Loucy (cell line): Measurements from ENCODE around the gene FAM193A.

Experiments
- H2AFZ ChIP-seq: fragments of 200-600 bp; sonication (generic); 2 replicates; pipeline ENCODE4 v1.6.0; 2016; ENCODE audit warnings: antibody characterized with exemption, mild to moderate bottlenecking, low read length, moderate library complexity
- H3F3A ChIP-seq: fragments of 200-600 bp; 2 replicates; pipeline ENCODE4 v1.6.0; 2016; ENCODE audit warnings: antibody characterized with exemption, low read depth, mild to moderate bottlenecking
- H3K27me3 ChIP-seq: fragments of 200-600 bp; sonication (generic); 2 replicates; pipeline ENCODE4 v1.6.1; 2014; ENCODE audit warnings: low read length, mild to moderate bottlenecking; ENCODE audit not compliant: insufficient read depth, poor library complexity, severe bottlenecking
- H3K36me3 ChIP-seq: fragments of 200-600 bp; sonication (generic); 2 replicates; pipeline ENCODE4 v1.6.1; 2016; ENCODE audit warnings: low read length; ENCODE audit not compliant: insufficient read depth
- H3K4me1 ChIP-seq: fragments of 200-600 bp; sonication (generic); 2 replicates; pipeline ENCODE4 v1.5.1; 2014; ENCODE audit warnings: low read length, mild to moderate bottlenecking; ENCODE audit not compliant: insufficient read depth, poor library complexity, severe bottlenecking
- H3K4me2 ChIP-seq: fragments of 200-600 bp; sonication (generic); 2 replicates; pipeline ENCODE4 v1.6.0; 2014; ENCODE audit warnings: antibody characterized with exemption, low read length, low read depth, mild to moderate bottlenecking; ENCODE audit not compliant: poor library complexity, severe bottlenecking
- H3K4me3 ChIP-seq: fragments of 200-600 bp; sonication (generic); 2 replicates; pipeline ENCODE4 v1.5.1; 2014; ENCODE audit warnings: low read length, mild to moderate bottlenecking, mixed read lengths; ENCODE audit not compliant: poor library complexity, severe bottlenecking
- H3K79me2 ChIP-seq: fragments of 200-600 bp; sonication (generic); 2 replicates; pipeline ENCODE4 v1.6.1; 2014; ENCODE audit warnings: low read length; ENCODE audit not compliant: insufficient read depth
- H3K9ac ChIP-seq: fragments of 200-600 bp; sonication (generic); 2 replicates; pipeline ENCODE4 v1.6.0; 2014; ENCODE audit warnings: mild to moderate bottlenecking, low read depth, low read length, moderate library complexity; ENCODE audit not compliant: poor library complexity, severe bottlenecking
- H3K9me2 ChIP-seq: fragments of 200-600 bp; sonication (generic); replicated peaks from 2 replicates; pipeline ENCODE4 v1.6.1; 2016; ENCODE audit warnings: low read depth, low read length, mixed read lengths
- H3K9me3 ChIP-seq: fragments of 200-600 bp; sonication (generic); 2 replicates; pipeline ENCODE4 v1.6.1; 2014; ENCODE audit warnings: mild to moderate bottlenecking, antibody characterized with exemption, low read length, low read depth; ENCODE audit not compliant: insufficient read depth
- H4K20me1 ChIP-seq: fragments of 200-600 bp; sonication (generic); 2 replicates; pipeline ENCODE4 v1.6.0; 2014; ENCODE audit warnings: antibody characterized with exemption, low read length, mild to moderate bottlenecking; ENCODE audit not compliant: insufficient read depth, poor library complexity, severe bottlenecking
- CTCF ChIP-seq: fragments of 200-600 bp; sonication (generic); conservative IDR thresholded peaks from 2 replicates; pipeline ENCODE4 v1.5.1; 2014; ENCODE audit warnings: mild to moderate bottlenecking, antibody characterized with exemption, low read length
- EZH2phosphoT487 ChIP-seq: fragments of 200-600 bp; IDR thresholded peaks from 2 replicates; pipeline ENCODE4 v1.6.1; 2018; ENCODE audit warnings: antibody characterized with exemption, mild to moderate bottlenecking, moderate library complexity, borderline replicate concordance

FAM193A gene

GRCh38 chr4:2763511-2763967 lies 227.1 kb downstream of the FAM193A start:
- no peaks in the 10 kb centered on the region for H4K20me1 ChIP-seq
- no peaks in the 10 kb centered on the region for H3K4me1 ChIP-seq
- no peak overlapping the region for H3K4me2 ChIP-seq
- H2AFZ ChIP-seq, result no peak overlapping the region; the same call in 1 of the 2 replicates
- H3K9me3 ChIP-seq, result no peaks in the 10 kb centered on the region
- no peaks in the 10 kb centered on the region for H3K27me3 ChIP-seq
- no peaks in the 10 kb centered on the region for H3K36me3 ChIP-seq
- no peaks in the 10 kb centered on the region for H3K79me2 ChIP-seq
- H3F3A ChIP-seq, result no peaks in the 10 kb centered on the region
- H3K4me3 ChIP-seq, result no peak overlapping the region
- no peaks in the 10 kb centered on the region for H3K9me2 ChIP-seq
- H3K9ac ChIP-seq, result no peak overlapping the region
- TF ChIP-seq EZH2phosphoT487 (no peak), CTCF (no peak)

GRCh38 chr4:2765832-2766526 lies 229.5 kb downstream of the FAM193A start:
- Histone ChIP-seq H3K27me3 (no peaks in the 10 kb centered on the region), H3K4me1 (peaks cover 5% of the 10 kb centered on the region), H3K9me2 (no peaks in the 10 kb centered on the region), H3K79me2 (no peaks in the 10 kb centered on the region), H3F3A (no peaks in the 10 kb centered on the region), H2AFZ (no peak overlapping the region), H3K36me3 (no peaks in the 10 kb centered on the region), H3K4me2 (no peak overlapping the region), H3K9ac (no peak overlapping the region), H4K20me1 (no peaks in the 10 kb centered on the region), H3K4me3 (no peak overlapping the region), H3K9me3 (no peaks in the 10 kb centered on the region)
- no peak for TF ChIP-seq CTCF

DNA sequence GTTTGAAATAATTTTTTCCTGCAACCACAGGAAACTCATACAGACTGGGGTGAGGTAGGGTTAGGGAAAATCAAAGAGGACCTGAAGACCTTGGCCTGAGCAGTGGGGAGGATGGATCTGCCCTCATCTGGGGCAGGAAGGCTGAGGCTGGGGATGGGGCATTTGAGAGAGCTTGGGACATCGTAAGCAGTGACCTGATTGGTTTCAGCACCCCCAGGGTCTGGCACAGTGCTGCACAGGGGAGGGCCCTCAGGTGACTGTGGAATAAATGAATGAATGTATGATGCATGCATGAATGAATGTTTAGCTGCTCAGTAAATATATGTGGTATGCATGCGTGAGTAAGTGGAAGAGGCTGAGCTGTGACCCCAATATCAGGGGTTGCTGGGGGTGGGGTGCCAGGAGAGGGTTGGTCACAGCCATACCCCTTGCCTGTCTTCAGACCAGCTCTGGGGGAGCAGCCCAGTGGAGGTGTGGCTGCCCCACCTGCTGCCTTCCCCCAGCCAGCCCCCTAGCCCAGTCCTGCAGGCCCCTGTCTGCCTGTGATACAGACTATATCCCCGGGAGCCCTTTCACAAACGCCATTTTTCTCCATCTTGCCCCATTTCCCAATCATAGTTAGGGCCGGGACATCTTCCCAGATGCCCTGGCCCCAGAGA lies 230.7 kb downstream of the FAM193A start:
- no peaks in the 10 kb centered on the region for H3K79me2 ChIP-seq
- H3K9me3 ChIP-seq, result no peaks in the 10 kb centered on the region
- no peak overlapping the region for H3K4me3 ChIP-seq
- H3K36me3 ChIP-seq, result no peaks in the 10 kb centered on the region
- peaks cover 10% of the 10 kb centered on the region for H3K4me1 ChIP-seq
- H3F3A ChIP-seq, result no peaks in the 10 kb centered on the region
- no peak overlapping the region for H2AFZ ChIP-seq
- no peak overlapping the region for H3K4me2 ChIP-seq
- no peak for TF ChIP-seq EZH2phosphoT487
- no peak for TF ChIP-seq CTCF
- no peaks in the 10 kb centered on the region for H4K20me1 ChIP-seq
- no peaks in the 10 kb centered on the region for H3K9me2 ChIP-seq
- H3K27me3 ChIP-seq, result no peaks in the 10 kb centered on the region
- no peak overlapping the region for H3K9ac ChIP-seq
